Measurements from ENCODE around the gene FUCA1.

FUCA1 gene

DNA sequence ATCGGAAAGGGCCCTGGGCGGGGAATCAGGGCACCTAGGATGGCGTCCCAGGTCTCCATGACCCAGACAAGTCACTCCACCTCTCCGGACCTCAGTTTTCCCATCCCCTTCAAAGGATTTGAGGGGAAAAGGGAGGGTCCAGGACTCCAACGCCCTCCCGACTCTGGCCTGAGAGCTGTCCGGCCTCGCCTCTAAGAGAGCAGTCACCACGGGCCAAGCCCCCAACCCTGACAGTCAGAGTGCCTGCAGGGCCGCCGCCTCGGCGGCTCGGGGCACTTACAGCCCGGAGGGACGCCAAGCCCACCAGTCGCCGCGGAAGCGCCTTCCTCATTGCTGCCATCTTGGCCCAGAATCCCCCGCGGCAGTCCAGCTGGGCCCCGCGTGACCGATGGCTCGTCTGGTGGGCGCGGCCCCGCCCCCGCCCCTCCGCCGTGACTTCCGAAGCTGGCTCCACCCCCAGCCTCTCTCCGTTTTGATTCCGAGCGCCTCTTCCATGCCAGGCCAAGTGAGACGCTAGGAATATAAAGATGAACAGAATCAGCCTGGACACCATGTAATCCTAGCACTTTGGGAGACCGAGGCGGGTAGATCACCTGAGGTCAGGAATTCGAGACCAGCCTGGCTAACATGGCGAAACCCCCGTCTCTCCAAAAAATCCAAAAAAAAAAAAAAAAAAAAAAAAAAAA is 42.9 kb downstream of the FUCA1 start, which contains the start of gene HMGCL:
Gene HMGCL, minus strand, starts transcription at position 354 of the 686 bp plus-strand sequence. Its CDS starts 14 bp downstream, at position 340.
- H3K36me3 ChIP-seq (replicated peaks) = no peaks in the 10 kb centered on the region
- no peaks in the 10 kb centered on the region for H3K27me3 ChIP-seq (replicated peaks)
- in situ Hi-C loops (cut with HindIII; ENCODE audit: low pct_ligation_motif_present, low sequenced_read_pairs) = no loop called here
- peak; percentile 85 for DNase-seq
- TF ChIP-seq, protein P1, sequence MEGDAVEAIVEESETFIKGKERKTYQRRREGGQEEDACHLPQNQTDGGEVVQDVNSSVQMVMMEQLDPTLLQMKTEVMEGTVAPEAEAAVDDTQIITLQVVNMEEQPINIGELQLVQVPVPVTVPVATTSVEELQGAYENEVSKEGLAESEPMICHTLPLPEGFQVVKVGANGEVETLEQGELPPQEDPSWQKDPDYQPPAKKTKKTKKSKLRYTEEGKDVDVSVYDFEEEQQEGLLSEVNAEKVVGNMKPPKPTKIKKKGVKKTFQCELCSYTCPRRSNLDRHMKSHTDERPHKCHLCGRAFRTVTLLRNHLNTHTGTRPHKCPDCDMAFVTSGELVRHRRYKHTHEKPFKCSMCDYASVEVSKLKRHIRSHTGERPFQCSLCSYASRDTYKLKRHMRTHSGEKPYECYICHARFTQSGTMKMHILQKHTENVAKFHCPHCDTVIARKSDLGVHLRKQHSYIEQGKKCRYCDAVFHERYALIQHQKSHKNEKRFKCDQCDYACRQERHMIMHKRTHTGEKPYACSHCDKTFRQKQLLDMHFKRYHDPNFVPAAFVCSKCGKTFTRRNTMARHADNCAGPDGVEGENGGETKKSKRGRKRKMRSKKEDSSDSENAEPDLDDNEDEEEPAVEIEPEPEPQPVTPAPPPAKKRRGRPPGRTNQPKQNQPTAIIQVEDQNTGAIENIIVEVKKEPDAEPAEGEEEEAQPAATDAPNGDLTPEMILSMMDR (IDR thresholded peaks at IDR 0.05; ENCODE audit: low read depth, low read length, missing control alignments) = no peak
- H3K27ac ChIP-seq = peak within 1 kb of the TSS; percentile 82
- H3K4me3 ChIP-seq (ENCODE audit: low read depth, low read length) = peak within 1 kb of the TSS; percentile 92

DNA sequence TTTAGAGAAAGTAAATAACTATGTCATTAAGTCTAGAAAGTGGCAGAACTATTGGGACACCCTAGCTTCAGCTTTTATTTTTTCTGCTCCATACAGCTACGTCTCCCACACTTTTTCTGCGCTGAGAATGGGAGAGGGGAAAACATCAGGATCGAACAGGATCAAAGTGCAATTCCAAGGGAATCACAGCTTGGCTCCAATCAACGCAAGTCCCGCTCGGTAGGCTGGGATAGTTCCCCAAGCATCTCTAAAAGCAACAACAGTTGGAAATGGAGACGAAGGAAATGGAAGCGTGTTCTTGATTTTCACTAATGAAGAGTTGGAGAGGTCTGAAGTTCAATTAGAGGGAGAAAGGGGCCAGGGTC is 43.4 kb downstream of the FUCA1 start:
- Histone ChIP-seq H3K4me3 (ENCODE audit: low read depth, low read length) (peak overlapping the region; percentile 92), H3K36me3 (replicated peaks) (no peaks in the 10 kb centered on the region), H3K27me3 (replicated peaks) (no peaks in the 10 kb centered on the region), H3K27ac (peak overlapping the region; percentile 82)
- no peak for DNase-seq
- TF ChIP-seq, protein P1 (IDR thresholded peaks at IDR 0.05; ENCODE audit: low read depth, low read length, missing control alignments) = no peak
- in situ Hi-C loops (cut with HindIII; ENCODE audit: low pct_ligation_motif_present, low sequenced_read_pairs) = no loop called here

DNA sequence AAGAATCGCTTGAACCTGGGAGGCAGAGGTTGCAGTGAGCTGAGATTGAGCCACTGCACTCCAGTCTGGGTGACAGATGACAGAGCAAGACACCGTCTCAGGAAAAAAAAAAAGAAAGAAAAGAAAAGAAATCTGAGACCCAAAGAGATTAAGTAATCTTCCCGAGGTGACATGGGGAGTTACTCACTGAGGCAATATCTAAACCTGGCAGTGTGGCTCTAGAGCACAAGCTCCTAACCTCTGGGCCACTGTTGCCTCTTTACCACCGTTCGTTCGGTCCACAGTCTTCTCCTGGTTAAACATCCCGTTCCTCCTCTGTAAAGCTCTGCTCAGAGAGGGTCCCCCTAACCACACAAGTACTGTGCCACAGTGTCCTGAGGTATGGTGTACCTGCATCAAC is 44.3 kb downstream of the FUCA1 start:
- Histone ChIP-seq H3K27me3 (replicated peaks) (no peaks in the 10 kb centered on the region), H3K4me3 (ENCODE audit: low read depth, low read length) (no peak overlapping the region), H3K36me3 (replicated peaks) (no peaks in the 10 kb centered on the region), H3K27ac (no peak overlapping the region)
- DNase-seq = no peak
- in situ Hi-C loops (cut with HindIII; ENCODE audit: low pct_ligation_motif_present, low sequenced_read_pairs) = no loop called here
- TF ChIP-seq, protein P1 (IDR thresholded peaks at IDR 0.05; ENCODE audit: low read depth, low read length, missing control alignments) = no peak

DNA sequence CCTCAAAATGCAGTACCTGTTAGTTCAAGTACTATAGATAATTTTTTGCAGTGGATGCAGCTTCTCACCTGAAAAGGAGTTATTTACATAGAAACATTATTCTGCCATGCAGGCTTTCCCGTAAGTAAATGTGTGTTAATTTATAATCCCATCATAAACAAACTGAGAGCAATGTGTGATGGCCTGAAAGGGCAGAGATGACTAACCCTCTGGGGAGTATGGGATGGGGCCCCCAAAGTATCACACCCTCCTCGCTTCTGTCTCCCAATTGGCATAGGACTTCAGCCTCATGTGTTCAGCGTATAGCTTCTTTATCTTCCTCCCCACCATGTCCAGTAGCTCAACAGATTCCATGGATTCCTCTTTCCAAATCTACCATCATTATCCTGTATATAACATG is 50.5 kb downstream of the FUCA1 start:
- Histone ChIP-seq H3K27ac (no peak overlapping the region), H3K4me3 (ENCODE audit: low read depth, low read length) (no peak overlapping the region), H3K36me3 (replicated peaks) (peaks cover 18% of the 10 kb centered on the region), H3K27me3 (replicated peaks) (no peaks in the 10 kb centered on the region)
- no peak for DNase-seq
- TF ChIP-seq, protein P1 (IDR thresholded peaks at IDR 0.05; ENCODE audit: low read depth, low read length, missing control alignments) = no peak
- in situ Hi-C loops (cut with HindIII; ENCODE audit: low pct_ligation_motif_present, low sequenced_read_pairs) = no loop called here

DNA sequence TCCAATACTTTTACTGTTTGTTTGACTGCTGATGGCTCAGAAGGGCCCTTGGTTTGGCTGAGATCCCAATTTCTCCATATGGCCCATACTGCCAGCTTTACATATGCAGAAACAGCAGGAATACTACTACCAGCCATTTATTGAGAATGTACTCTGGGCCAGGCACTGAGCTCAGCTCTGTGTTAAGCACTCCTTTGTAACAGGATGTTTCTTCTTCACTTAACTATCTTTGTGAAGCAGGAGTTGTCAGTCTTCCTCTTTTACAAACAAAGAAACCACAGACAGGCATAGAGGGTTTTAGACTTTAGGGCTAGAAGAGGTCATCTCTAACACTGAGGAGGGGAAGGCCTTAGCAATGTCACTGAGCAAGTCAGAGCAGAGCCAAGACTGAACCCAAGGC is 51.2 kb downstream of the FUCA1 start:
- in situ Hi-C loops (cut with HindIII; ENCODE audit: low pct_ligation_motif_present, low sequenced_read_pairs) = no loop called here
- H3K36me3 ChIP-seq (replicated peaks) = peaks cover 20% of the 10 kb centered on the region
- TF ChIP-seq, protein P1 (IDR thresholded peaks at IDR 0.05; ENCODE audit: low read depth, low read length, missing control alignments) = no peak
- no peak overlapping the region for H3K27ac ChIP-seq
- no peak overlapping the region for H3K4me3 ChIP-seq (ENCODE audit: low read depth, low read length)
- no peak for DNase-seq
- H3K27me3 ChIP-seq (replicated peaks) = no peaks in the 10 kb centered on the region

DNA sequence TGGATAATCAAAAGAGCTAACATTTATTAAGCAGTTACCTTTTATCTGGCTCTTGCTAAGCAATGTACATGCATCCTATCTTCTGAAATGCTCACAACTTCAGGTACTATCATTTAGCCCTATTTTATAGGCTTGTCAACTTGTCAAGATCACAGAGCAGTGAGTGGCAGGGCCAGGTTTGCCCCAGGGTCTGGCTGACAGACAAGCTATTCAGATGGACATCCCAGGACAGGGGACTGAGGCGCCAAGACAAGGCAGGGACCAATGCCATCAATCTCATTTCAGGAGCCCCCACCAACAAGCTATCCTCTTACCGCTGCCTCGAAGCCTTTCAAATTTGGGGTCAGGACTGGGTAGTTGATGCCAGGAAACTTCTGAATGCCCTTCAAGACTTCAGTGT is 51.7 kb downstream of the FUCA1 start:
- in situ Hi-C loops (cut with HindIII; ENCODE audit: low pct_ligation_motif_present, low sequenced_read_pairs) = no loop called here
- Histone ChIP-seq H3K4me3 (ENCODE audit: low read depth, low read length) (no peak overlapping the region), H3K27ac (no peak overlapping the region), H3K36me3 (replicated peaks) (peaks cover 20% of the 10 kb centered on the region), H3K27me3 (replicated peaks) (no peaks in the 10 kb centered on the region)
- DNase-seq = no peak
- TF ChIP-seq, protein P1 (IDR thresholded peaks at IDR 0.05; ENCODE audit: low read depth, low read length, missing control alignments) = no peak
